HG03175 (cell line): ENCODE data around the gene GASK1B.
A peak's percentile ranks its signal among the peaks of the same experiment; 100 is the strongest.

Experiments
- ATAC-seq: cut with Tn5 transposase; IDR thresholded peaks from one replicate; pipeline ENCODE4 v1.9.1; 2021; ENCODE audit warnings: mild to moderate bottlenecking, moderate library complexity; ENCODE audit not compliant: unreplicated experiment

GASK1B gene

DNA sequence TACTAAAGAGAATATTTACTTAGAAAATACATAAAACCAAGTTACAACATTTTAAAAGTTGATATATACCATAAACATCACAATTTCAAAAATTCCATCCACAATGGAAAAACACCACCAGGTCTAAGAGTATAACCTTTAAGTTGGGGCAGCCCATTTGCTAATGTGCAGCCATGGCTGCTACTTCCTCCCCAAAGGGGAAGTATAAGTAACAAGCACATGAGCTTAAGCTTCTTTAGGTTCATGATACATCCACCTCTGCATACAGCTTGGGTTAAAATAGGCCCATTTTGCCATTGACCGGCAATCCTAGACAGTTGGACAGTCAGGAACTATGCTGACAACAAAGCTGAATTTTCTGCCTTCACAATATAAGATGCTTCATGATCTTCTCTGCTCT is 16.6 kb upstream of the GASK1B start:
- no peak for ATAC-seq

DNA sequence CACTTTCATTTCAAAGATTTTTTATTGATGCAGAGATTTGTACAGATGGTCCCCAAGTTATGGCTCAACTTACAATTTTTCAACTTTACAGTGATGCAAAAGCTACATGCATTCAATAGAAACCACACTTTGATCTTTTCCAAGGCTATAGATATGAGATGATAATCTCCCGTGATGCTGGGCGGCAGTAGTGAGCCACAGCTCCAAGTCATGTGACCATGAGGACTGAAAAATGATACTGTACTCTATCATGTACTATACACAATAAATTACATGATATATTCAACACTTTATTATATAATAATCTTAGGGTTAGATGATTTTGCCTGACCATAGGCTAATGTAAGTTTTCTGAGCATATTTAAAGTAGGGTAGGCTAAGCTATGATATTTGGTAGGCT is 14.0 kb upstream of the GASK1B start:
- ATAC-seq = no peak

DNA sequence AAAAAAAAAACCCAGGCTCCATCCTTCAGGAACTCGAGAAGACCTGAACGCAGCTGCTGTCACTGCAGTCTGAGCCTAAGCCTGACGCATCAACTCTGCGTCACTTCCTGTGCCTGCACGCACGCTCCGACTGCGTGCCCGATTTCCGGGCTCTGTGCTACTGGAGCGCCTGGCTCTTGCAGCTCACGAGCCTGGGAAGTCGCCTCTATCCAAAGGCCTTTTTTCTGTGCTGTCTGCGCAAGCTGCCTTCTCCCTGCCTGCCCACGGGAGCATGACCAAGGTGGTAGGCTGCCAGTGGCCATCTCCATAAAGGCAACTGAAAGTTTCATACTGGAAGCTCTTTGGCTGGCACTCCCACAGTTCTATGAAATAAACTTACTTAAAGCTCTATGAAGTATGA is 9.9 kb upstream of the GASK1B start:
- no peak for ATAC-seq

DNA sequence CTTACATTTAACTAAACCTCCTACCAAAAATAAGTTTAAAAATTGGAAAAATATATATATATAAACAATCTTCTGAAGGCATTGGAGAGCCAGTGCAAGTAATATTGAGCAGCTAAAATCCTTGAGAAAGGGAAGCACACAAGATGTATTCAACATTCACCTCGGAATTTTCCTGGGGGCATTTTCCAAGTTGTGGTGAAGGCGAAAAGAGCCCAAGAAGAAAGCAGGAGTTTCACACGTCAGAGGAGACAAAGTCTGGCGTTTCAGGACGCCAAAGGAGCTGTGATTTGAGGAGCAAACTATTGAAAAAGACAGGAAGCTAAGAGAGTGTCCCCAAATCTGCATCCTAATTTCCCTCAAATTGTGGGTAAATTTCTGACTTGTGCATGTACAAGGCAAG is 9.1 kb upstream of the GASK1B start:
- no peak for ATAC-seq

DNA sequence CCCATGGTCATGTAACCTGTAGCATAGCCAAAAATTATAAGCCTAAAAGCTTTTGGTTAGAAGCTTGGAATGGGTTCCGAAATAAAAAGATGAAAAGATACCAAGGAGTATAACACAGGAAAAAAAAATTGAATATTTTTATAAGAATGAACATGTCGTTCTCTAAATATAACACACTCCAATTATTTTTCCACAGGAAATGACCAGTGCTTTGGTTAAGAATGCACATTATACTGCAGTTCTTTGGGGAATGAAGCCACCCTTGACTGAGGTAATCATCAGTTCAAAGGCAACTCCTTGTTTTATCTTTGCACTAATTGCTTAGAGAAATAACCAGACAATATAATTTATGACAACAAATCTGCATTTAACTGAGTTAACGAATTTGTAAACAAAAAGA is 6.6 kb upstream of the GASK1B start:
- ATAC-seq = no peak

DNA sequence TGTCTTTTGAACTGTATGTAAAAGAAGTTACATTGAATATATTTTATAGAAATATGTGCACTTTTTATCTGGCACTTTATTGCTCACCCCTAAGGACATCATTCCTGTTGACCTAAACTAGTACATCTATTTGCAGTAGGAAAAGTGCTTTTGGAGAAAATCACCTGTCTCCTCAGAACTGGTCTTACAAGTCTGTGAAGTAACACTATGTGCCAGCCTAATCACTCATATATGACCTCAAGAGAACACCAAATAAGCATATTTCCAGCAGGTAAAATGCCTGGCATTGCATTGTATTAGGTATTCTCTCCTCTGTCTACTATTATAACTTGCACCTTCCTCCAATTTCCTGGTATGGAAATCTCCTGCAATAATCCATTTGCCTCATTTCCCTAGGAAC is 4.0 kb upstream of the GASK1B start:
- no peak for ATAC-seq

DNA sequence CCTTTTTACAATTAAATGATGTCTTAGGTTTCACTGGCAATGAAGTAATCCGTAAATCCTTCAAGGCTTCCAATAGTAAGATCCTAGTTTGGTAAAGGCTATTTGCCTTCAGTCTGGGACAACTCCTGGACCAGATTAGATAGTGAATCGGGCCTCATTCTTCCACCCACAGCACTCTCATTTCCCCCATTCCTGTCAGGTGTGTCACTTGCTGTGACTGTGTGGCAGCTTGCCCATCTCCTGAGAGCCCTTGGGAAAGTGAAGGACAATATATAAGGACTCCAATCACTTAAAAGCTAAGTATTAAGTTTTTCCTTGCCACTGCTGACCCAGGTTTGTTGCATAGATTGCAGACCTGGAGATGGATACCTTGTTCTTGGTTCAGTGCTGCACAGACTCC is 3.3 kb upstream of the GASK1B start:
- ATAC-seq = no peak

DNA sequence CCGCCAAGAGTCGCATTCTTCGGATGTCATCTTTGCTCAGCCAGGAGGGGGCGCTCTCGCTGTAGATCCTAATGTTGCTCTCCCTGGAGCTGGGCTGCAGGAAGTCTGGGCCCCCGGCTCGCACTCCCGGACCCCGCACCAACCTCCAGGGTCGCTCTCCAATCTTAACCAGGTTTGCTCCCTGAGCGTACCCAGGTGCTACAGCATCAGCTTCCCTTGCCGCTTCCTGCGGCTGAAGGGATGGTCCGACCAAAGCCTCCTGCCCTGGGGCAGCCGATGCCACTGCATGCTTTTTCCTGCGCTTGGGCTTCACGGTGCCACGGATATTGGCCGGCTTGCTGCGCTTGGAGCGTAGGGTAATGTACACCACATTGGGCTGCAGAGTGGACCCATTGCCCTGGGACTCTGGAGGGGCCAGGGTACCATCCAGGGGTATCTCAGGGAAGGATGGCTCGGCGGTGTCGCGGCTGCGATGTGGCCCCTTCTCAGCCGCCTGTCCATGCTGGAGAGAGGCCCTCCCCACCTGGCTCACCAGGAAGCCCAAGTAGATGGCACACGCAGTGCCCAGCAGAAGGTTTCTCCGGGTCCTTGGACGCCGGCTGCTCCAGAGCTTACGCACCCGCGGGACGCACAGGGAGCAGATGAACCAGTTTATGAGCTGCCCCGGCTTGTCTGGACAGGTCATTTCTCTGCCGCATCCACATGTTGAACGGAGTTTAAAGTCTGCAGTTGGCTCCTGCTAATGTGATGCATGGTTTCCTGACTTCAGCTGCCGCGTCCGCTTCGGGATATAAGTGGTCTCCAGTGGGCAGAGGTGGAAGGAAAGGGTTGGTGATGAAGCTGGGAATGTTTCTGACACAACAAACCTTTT is 1.9 kb downstream of the GASK1B start:
- peak; percentile 44 for ATAC-seq

DNA sequence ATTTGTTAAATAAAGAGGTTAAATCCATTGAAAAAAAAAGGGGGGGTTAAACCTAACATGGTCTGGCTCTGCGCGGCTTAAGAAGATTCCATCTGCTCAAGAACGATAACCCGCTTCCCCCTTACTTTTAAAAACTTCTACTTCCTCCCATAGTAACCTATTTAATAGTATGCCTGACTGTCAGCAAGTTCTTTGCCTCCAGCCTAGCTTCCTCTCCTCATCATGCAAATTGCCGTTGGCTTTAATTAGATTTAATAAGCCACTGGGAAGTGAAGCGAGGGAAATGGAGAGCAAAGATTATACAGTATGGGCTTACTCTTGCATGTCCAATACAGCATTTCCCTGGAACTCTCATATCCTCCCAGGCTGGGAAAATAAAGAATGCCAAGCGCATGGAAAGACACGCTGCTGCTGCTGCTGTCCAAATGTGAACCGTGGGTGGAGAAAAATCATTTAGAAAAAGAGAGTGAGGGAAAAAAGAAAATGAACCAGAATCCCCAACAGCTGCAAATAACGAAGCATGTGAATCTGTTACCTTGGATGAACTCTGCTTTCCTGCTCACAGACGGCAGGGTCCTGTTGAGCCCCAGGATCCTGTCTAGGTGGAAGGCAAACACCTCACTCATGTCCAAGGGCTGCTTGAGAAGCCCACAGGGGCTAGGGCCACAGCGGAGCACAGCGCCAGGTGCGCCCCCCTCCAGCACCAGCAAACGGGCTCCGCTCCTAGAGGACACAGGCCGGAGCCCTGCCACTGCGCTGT is 2.7 kb downstream of the GASK1B start:
- no peak for ATAC-seq

DNA sequence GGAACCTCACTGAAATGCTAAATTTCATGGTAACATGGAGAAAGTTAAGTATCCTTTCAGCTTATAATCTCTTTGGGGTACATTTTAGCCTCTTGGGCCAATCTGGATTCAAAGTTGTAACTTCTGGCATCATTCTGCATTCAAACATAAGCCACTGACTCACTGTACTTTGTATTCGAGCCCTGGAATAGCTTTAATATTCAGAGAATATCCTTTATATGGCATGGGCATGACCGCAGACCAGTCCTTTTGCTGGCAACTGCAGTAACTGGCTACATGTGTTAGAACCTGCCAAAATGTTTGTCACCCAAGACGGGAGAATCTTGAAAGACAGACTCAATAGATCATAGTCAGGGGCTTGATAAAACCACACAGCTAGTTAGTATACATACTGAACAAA is 3.3 kb downstream of the GASK1B start:
- ATAC-seq = no peak

DNA sequence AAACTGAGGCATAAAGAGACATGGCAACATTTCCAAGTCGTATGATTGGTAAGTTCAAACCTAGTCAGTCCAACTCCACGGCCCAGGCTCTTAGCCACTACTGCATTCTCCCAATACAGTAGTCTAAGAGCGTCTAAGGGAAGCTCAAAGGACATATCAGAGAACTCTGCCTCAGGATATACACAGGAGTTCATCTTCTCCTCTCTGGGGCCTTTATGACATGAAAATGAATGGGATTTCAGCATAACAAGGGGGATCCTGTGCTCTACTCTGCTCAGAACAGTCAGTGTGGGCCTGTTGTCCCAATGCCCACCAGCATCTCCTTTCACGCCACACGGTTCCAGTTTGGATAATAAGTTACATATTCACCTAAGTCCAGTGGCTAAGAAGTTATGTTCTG is 4.2 kb downstream of the GASK1B start:
- no peak for ATAC-seq

DNA sequence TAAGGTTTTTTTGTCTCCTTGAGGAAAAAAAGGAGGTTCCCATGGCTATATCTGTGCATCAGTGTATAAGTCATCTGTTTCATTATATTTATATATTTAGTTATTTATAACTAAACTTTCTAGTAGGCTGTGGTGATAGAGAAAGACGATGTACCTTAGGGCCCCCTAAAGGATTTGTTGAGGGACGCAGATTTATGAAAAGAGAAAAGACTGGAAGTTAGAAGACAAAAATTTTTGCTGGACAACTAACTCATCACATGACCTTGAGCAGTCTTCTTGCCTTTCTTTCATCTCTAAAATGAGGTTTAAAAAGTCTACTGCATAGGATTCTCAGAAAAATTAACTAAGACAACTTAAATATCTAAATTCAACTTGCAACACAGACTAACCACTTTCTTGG is 6.1 kb downstream of the GASK1B start:
- no peak for ATAC-seq

DNA sequence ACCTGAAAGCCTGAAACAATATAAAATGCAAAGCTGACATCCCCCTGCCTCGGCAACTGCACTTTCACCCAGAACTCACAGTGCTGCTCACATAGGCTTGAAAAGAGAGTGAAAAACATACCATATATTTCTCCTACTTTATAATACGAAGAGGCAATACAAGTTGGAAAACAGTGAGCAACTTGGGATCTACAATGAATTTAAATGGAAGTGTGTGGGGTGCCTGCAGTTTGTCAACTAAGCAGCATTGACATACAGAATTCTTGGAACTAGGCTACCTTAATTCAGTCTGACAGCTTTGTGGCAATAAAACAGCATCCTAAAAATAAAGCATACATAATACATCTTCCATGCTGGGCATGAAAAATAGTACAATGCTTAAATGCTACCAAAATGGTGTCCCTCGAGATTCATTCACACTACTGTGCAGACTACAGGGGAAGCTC is 8.0 kb downstream of the GASK1B start:
- ATAC-seq = no peak

DNA sequence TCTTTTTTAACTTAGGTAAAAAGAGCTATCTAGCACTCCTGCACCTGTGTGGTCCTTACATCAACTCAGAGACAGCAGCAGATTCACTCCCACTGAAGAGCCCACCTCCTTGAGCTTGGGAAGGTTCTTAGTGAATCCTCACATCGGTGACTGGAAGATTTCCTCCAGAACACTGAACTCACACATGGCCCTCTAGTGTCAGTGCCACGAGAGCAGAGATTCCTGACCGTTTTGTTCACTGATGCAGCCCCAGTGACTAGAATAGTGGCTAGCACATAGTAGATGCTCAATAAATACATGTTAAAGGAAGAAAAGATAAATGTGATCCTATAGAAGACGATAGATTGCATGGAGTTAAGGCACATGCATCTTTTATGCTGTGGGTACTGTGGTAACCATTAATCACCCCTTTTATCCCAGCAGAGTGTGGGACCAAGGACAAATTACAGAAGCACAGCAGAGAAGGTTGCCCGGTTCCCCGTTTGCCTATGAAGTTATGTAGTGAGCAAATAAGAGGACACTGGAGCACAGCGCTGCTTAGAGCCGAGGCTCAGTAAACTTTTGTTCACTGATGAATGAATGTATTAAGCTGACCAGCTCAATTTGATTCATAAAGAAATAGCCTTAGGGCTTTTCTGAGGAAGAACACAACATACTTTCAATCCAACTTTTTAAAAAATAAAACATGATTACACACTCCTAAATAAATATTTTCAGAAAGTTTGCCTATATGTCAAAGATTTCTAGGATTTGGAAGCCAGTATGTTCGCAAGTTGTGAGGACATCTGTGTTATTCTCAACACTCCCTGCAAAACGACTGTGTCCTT is 8.7 kb downstream of the GASK1B start:
- no peak for ATAC-seq

DNA sequence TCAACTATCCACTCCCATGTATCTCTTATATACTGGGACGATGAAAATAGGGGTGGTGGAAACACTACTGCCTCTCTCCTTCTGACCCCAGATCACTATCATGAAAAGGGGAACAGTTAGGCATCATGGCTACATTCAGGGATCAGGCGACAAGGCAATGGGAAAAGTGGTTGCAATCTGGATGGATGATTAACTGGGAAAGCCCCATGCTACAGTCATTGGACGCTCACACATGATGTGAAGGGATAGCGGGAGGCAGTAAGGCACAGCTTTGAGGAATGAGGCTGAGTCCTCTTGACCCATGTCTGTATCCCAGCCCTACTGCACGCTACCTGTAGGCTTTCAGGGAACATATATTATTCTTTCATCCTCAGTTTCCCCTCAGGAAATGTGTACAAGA is 10.2 kb downstream of the GASK1B start:
- no peak for ATAC-seq

DNA sequence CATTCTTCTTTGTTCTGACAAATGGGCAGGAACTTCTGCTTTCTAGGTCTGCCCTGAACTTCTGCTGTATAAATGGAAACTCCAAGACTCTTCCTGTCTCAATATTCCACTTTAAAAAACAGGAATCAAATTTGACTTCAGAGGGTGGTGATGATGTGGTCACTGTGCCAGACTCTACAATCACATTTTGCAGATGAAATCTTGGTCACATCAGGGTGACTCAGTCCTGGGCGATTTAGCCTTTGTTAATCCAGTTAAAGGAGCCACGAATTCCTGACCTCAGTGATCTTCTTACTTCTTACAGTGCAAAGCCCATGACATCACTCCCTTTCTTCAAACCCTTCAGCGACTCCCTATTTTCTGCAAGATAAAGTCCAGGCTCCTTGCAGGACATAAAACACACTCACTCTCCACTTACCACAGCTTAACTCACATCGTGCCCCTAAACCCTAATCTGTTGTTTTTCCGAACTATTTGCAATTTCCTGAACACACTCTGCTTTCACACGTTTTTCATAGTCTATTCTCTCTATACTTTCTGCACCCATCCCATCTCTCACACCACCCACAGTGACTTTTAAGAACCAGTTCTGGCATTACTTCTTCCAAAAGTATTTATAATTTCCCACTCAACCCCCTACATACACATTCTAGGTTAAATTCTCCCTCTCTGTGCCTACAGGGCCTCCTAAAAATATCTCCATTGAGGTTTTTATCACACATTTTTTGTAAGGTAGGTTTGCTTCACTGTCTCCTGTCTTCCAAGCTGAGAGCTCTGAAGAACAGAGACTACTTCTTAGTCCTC is 11.1 kb downstream of the GASK1B start:
- ATAC-seq = no peak

DNA sequence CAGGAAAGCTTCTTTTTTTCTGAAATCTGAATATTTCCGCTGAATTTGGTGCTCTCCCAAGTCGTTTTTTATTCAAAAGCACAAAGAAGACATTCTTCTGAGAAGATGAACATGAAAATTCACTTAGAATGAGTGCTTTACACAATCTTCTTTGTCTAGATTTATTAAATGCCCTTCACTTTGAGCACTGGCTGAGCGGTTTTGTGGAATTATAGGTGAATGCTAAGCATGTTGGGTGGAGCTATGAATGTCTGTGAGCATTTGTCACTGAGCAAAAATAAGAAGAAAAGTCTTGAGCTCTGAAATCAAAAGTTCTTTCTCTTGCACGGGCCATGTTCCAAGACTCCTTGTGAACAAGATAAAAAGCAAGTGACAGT is 13.1 kb downstream of the GASK1B start:
- no peak for ATAC-seq

DNA sequence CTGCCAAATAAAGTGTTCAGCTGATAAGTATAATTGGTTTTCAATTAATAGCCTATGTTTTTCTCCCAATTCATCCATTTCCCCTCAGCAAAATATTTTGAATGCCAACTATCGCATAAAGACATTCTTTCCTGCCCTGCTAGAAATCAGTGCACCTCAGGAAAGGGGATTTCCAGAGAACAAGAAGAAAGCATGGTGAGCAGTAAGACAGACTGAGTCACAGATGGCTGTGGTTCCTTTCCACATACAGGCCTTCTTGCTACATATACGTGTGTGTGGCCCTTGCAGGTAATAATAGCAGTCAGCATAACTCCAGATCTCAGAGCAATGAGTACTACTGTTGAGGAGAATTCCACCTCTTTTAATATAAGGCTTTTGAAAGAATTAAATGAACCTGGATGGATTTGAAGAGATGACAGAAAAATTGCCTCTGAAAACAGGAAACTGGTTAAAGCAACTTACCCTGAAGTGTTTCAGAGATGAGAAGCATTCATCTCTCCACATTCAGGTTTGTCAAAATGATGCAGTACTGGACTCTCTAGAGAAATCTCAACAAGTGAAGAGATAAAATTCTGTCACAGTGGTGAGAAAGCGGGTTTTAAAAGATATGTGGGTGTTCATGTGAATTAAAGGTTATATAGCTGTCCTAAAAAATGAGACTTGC is 13.6 kb downstream of the GASK1B start:
- no peak for ATAC-seq

DNA sequence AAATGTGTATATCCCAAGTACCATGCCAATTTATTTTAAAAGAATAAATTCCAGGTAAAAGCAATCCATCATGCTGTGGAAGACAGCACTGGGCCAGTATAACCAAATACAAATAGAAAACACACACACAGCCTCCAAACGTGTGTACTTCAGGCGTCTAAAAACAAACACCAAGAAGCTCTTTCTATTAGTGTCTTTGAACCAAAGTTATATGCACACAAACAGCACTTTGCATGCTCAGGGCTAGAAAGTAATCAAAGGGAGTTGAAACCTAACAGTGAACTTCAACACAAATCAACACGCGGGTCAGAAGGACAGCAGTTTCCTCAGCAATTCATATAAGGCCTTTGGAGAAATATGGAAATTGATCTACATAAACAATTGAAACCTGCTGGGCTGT is 15.4 kb downstream of the GASK1B start:
- no peak for ATAC-seq
